HG02678 (cell line): Measurements from ENCODE around the gene SGO2.
"Not testable (repeated sequence)": the region's sequence is repeated elsewhere in the genome, so short reads cannot be mapped to it uniquely, and the experiment has no call there.

Experiments used
- ATAC-seq: cut with Tn5 transposase; IDR thresholded peaks from one replicate; pipeline ENCODE4 v1.9.1; 2021; ENCODE audit warnings: mild to moderate bottlenecking, moderate library complexity; ENCODE audit not compliant: unreplicated experiment

SGO2 gene

DNA sequence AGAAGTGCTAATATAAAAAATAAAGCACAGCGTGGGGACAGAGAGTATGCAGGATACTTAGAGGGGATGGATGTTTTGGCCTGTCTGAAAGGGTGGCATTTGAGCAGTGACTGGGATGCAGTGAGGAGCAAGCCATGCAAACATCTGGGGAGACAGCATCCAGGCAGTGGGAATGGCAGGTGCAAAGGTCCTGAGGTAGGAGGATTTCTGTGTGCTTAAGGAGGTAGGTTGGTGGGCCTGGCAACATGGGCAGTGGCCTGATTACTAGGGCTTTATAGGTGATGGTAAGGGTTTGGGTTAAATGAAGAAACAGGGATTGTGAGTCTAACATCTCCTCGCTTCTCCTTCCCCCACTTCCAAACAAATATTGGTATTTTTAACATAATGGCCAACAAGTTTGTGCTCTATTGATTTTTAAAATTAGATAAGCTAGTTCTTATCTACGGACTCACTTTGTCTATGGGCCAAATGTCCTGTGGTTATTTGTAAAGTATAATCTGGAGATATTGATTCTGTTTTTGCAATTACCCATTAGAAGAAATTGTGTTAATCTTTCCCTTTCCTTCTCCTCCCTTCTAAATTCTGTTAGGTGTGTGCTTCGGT is 62.2 kb downstream of the SGO2 start:
- no peak for ATAC-seq

DNA sequence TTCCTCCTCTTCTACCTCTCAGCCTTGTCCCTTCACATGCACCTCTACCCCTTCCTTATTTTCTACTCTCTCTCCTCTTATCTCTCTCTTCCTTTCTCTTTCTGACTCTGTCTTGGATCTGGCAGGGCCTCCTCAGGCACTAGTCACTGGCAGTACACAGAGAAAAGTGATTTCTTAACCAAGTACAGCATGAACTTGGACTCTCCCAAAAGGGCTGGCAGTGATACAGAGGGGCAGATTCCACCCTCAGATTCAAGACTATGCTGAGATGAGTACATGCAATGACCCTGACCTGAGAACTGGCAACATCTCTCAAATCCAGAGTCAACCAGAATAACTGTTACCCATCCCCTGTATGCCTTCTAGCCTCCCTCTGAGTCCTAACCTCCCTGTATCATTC is 64.1 kb downstream of the SGO2 start:
- no peak for ATAC-seq

- no peak for ATAC-seq
Observed at GRCh38 chr2:200591308-200591707, 65.3 kb downstream of the SGO2 start.

GRCh38 chr2:200592406-200593075 is 66.5 kb downstream of the SGO2 start:
- no peak for ATAC-seq

GRCh38 chr2:200593905-200594304 is 67.9 kb downstream of the SGO2 start:
- no peak for ATAC-seq

GRCh38 chr2:200595913-200596312 is 69.9 kb downstream of the SGO2 start:
- no peak for ATAC-seq

GRCh38 chr2:200596774-200597570 is 71.0 kb downstream of the SGO2 start:
- ATAC-seq, result no peak

DNA sequence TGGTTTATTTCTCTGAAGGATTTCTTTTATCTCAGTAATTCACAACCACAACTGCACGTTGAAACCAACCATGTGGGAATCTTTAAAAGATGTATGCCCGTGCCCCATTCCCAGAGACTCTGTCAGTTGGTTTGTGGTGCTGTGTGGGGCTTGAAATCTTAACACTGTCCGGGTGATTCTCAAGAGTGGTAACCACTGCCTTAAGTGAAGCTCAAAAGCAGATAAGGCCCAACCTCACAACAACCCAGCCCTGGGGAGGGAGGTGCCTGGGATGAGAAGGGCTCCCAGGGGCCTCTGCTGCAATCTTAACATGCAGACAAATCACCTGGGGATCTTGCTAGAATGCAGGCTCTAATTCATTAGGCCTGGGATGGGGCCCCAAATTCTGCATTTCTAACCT is 73.2 kb downstream of the SGO2 start:
- ATAC-seq, result no peak

GRCh38 chr2:200600549-200601225 is 74.7 kb downstream of the SGO2 start:
- ATAC-seq, result no peak

DNA sequence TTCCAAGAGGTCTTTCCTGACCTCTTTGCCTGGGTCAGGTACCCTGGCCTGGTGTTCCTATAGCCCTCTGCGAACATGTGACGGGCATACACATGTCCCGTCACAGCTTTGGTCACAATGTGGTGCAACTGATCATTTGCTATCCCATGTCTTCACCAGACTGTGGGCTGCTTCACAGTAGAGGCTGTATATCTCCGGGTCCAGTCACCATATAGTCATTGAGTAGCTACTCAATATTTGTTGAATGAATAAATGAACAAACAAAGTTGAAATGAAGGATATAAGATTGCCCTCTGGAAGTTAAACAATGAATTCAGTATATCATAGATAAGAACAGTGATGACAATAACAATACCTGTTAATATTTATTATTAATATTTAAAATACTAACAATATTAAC is 76.6 kb downstream of the SGO2 start:
- ATAC-seq, result no peak

DNA sequence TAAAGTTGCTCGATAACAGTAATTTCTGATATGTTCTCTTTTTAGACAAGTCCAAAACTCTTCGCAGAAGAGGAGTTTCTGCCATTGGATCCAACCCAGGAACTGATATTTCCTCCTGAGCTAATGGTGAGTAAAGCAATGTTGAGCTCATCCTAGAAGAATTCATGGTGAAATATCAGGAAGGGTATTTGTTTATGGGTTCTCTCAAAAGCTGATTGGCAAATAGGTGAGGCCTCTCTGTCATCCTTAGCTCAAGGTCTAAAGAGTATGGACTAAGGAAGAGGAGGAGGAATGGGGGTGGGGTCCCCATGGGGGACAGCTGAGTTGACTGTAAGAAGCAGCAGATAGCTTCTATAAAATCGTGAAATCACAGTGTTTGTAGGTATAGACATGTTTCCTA is 78.0 kb downstream of the SGO2 start:
- ATAC-seq, result no peak

DNA sequence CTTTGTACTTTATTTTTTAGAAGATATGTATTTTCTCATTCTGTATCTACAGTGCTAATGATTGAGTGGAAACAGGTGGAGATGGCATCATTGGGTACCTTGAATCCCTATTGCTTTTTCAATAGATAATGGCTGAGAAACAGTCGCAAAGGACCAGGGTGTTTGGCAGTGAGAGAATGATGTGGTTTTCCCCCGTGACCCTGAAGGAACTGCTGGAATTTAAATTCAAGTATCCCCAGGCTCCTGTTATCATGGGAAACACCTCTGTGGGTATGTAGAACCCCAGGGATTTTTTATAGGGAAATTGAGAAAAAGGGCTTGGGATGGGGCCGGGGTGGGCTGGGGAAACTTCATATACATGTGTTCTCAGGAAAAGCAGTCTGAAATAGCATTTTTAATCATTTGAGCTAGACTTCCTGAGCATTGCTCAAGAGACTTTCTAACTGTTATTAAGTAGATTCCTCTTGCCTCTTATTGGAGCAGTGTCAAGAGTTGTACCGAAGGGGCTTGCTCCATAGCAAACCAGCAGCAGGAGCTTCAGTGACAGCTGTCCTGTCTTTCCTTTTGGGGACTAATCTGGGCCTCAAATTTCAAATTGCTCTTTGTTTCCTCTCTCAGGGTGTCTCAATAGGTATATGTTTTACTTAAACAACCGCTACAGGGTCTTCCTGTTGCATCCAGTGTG is 78.7 kb downstream of the SGO2 start:
- no peak for ATAC-seq

- ATAC-seq, result no peak
Observed at GRCh38 chr2:200608341-200609027, 82.5 kb downstream of the SGO2 start.

- no peak for ATAC-seq
Observed at GRCh38 chr2:200609028-200609614, 83.1 kb downstream of the SGO2 start.

GRCh38 chr2:200610217-200610616 is 84.2 kb downstream of the SGO2 start:
- ATAC-seq, result not testable (repeated sequence)

GRCh38 chr2:200613692-200614091 is 87.7 kb downstream of the SGO2 start:
- ATAC-seq, result no peak

- no peak for ATAC-seq
Observed at GRCh38 chr2:200614249-200614648, 88.2 kb downstream of the SGO2 start.

DNA sequence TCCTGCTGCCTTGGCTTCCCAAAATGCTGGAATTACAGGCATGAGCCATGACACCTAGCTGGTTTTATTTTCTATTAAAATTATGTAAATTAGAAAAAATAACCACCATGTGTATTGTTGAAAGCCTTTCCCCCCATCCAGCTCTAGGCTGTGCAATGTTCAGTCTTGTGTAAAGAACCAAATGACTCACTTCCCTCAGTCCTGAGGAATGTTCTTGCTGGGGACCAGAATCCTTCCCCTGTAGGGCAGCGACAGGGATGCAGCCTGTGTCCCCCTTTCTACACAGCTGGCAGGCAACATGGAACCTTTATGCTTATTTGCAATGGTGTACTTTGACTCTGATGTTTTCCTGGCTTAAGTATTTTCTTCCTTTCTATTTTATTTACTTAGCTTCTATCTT is 89.2 kb downstream of the SGO2 start:
- no peak for ATAC-seq

- peak; percentile 71 for ATAC-seq
Observed at GRCh38 chr2:200616193-200616592, 90.2 kb downstream of the SGO2 start.

DNA sequence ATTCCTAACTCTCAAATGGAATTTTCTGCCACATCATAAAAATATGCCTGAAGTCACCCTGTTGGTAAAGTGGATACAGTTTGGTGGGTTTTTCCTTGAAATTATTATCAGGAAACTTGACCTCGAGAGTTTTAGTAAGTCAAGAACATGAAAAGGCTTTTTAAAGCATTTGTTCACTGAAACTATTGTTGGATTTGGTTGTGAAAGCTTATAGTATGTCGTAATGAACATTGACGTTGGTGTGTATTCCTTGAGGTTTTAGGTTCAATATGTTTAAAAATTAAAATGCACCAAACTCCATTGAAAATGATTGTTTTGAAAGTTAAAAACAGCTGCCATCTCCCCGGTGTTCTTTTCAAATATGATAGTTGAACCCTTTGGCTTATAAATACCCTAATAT is 90.6 kb downstream of the SGO2 start:
- no peak for ATAC-seq
